PC-3 (cell line): ENCODE results near the gene KHK. TPM values are rescaled to one million over a fixed set of nuclear protein-coding genes. Genes with fewer than 3 reads are reported as not detected.

Experiments
- ATAC-seq: fragments of 200-7000 bp; cut with Tn5 transposase; 2 replicates; pipeline ENCODE4 v1.9.1; 2020; ENCODE audit warnings: mild to moderate bottlenecking, moderate library complexity
- BruUV-seq: library from RNA; stranded (reverse); fragments of 400-500 nt; replicated peaks from 2 replicates; lab custom pipeline; 2021; lab: Mats Ljungman, UMichigan
- CTCF ChIA-PET: fragments of 300-600 bp; sonication (Branson Sonifier 250); formaldehyde crosslinking; loops from one replicate; lab custom pipeline; 2022; ENCODE audit warnings: antibody characterized with exemption; lab: Charles Lee
- POLR2A ChIA-PET: fragments of 300-600 bp; sonication (Branson Sonifier 250); formaldehyde crosslinking; loops from one replicate; lab custom pipeline; 2022; ENCODE audit warnings: antibody characterized with exemption; ENCODE audit not compliant: unreplicated experiment; lab: Charles Lee
- DNase-seq: peaks from one replicate; pipeline ENCODE4 v3.0.0-alpha.2; 2015
- H2AFZ ChIP-seq: fragments of 300-600 bp; sonication (generic); 2 replicates; pipeline ENCODE4 v1.6.0; 2016; ENCODE audit warnings: antibody characterized with exemption, low read length
- H3F3A ChIP-seq: fragments of 300-600 bp; sonication (generic); one replicate; pipeline ENCODE4 v1.6.0; 2017; ENCODE audit warnings: antibody characterized with exemption, low read length, control low read depth, mild to moderate bottlenecking; ENCODE audit not compliant: unreplicated experiment
- H3K27ac ChIP-seq: fragments of 300-600 bp; sonication (generic); 2 replicates; pipeline ENCODE4 v1.5.1; 2016; ENCODE audit warnings: mild to moderate bottlenecking, low read length
- H3K27me3 ChIP-seq: fragments of 300-600 bp; sonication (generic); 2 replicates; pipeline ENCODE4 v1.6.1; 2016; ENCODE audit warnings: low read length, mixed read lengths
- H3K36me3 ChIP-seq: fragments of 300-600 bp; sonication (generic); 2 replicates; pipeline ENCODE4 v1.6.1; 2016; ENCODE audit warnings: low read depth, mixed run types, low read length, mixed read lengths
- H3K4me1 ChIP-seq: fragments of 300-600 bp; sonication (generic); 2 replicates; pipeline ENCODE4 v1.5.1; 2016; ENCODE audit warnings: low read length; ENCODE audit not compliant: insufficient read depth
- H3K4me2 ChIP-seq: fragments of 300-600 bp; sonication (generic); 2 replicates; pipeline ENCODE4 v1.6.0; 2016; ENCODE audit warnings: low read length
- H3K4me3 ChIP-seq: fragments of 300-600 bp; sonication (generic); 2 replicates; pipeline ENCODE4 v1.5.1; 2016; ENCODE audit warnings: mild to moderate bottlenecking, low read length, mixed read lengths
- H3K79me2 ChIP-seq: fragments of 300-600 bp; sonication (generic); 2 replicates; pipeline ENCODE4 v1.6.1; 2017; ENCODE audit warnings: low read length, mixed read lengths
- H3K9ac ChIP-seq: fragments of 300-600 bp; sonication (generic); 2 replicates; pipeline ENCODE4 v1.6.0; 2016; ENCODE audit warnings: mild to moderate bottlenecking, low read length
- H3K9me2 ChIP-seq: fragments of 300-600 bp; sonication (generic); replicated peaks from 2 replicates; pipeline ENCODE4 v1.6.1; 2016; ENCODE audit warnings: mixed run types, low read length, mixed read lengths
- H3K9me3 ChIP-seq: fragments of 300-600 bp; sonication (generic); 2 replicates; pipeline ENCODE4 v1.6.1; 2016; ENCODE audit warnings: low read length, mixed read lengths
- H4K20me1 ChIP-seq: fragments of 300-600 bp; sonication (generic); 2 replicates; pipeline ENCODE4 v1.6.1; 2016; ENCODE audit warnings: low read length, mixed read lengths
- CTCF ChIP-seq: fragments of 300-600 bp; sonication (generic); conservative IDR thresholded peaks from 2 replicates; pipeline ENCODE4 v1.5.1; 2017; ENCODE audit warnings: antibody characterized with exemption, low read depth, mild to moderate bottlenecking, low read length
- EZH2 ChIP-seq: fragments of 300-600 bp; sonication (generic); IDR thresholded peaks from one replicate; pipeline ENCODE4 v1.6.1; 2017; ENCODE audit warnings: antibody characterized with exemption, mild to moderate bottlenecking, low read length; ENCODE audit not compliant: unreplicated experiment
- EZH2phosphoT487 ChIP-seq: fragments of 300-600 bp; sonication (generic); IDR thresholded peaks from 2 replicates; pipeline ENCODE4 v1.6.1; 2018; ENCODE audit warnings: mild to moderate bottlenecking, antibody characterized with exemption, low read length, borderline replicate concordance
- intact Hi-C: fragments of 100-400 bp; cut with micrococcal nuclease; formaldehyde crosslinking; loops from 2 replicates; pipeline ENCODE4 v1.9.0; 2023
- total RNA-seq: library from RNA; depleted of rRNA; stranded (reverse); fragments of >200 nt; gene quantifications from 2 replicates; pipeline ENCODE4 v1.2.3, GENCODE V29; 2014

The KHK gene
- total RNA-seq, 1 experiment from 2014 or later: 11.0 TPM

GRCh38 chr2:27038631-27039339, 47.8 kb upstream of the KHK start:
- no peaks in the 10 kb centered on the region for H3K27me3 ChIP-seq
- H3K9ac ChIP-seq: no peak overlapping the region
- no TSS peak for BruUV-seq
- no peak for DNase-seq
- peaks cover 17% of the 10 kb centered on the region for H3K79me2 ChIP-seq
- POLR2A ChIA-PET: no interaction called here
- H3K4me2 ChIP-seq: no peak overlapping the region
- TF ChIP-seq EZH2 (no peak), EZH2phosphoT487 (no peak), CTCF (no peak)
- no peak for ATAC-seq
- H4K20me1 ChIP-seq: no peaks in the 10 kb centered on the region
- H3K27ac ChIP-seq: no peak overlapping the region
- H3K4me1 ChIP-seq: peaks cover 5% of the 10 kb centered on the region
- H3K36me3 ChIP-seq: peaks cover 62% of the 10 kb centered on the region
- H3K9me3 ChIP-seq: no peaks in the 10 kb centered on the region
- no peaks in the 10 kb centered on the region for H3F3A ChIP-seq
- no peaks in the 10 kb centered on the region for H3K9me2 ChIP-seq
- H3K4me3 ChIP-seq: no peak overlapping the region
- H2AFZ ChIP-seq: no peak overlapping the region
- CTCF ChIA-PET: no interaction called here
- intact Hi-C loops: no loop called here

DNA sequence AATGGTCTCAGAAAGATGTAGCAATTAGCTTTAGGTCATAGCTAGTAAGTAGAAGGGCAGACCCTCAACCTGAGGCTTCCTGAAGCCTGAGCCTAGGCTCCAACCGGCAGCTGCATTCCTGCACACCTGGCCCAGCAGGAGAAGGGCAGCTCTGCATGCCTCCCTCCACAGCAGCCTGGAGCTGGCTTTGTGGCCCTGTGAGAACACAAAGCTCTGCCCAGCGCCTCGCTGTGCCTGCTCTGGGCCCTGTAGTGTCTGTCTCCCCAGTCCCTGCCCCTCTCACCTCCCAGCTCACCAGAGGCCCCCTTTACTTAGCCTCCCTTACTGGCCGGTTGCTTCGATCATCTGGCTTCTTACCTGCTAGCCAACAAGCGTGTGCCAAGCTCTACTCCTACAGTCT, 47.1 kb upstream of the KHK start:
- H3K4me1 ChIP-seq: no peaks in the 10 kb centered on the region
- H3K9me3 ChIP-seq: no peaks in the 10 kb centered on the region
- intact Hi-C loops: no loop called here
- no peaks in the 10 kb centered on the region for H3K9me2 ChIP-seq
- ATAC-seq: no peak
- peaks cover 62% of the 10 kb centered on the region for H3K36me3 ChIP-seq
- ChIA-PET CTCF (no interaction called here), POLR2A (no interaction called here)
- H2AFZ ChIP-seq: no peak overlapping the region
- H4K20me1 ChIP-seq: no peaks in the 10 kb centered on the region
- no peak overlapping the region for H3K4me3 ChIP-seq
- no peak overlapping the region for H3K9ac ChIP-seq
- peaks cover 11% of the 10 kb centered on the region for H3K79me2 ChIP-seq
- no TSS peak for BruUV-seq
- H3K27me3 ChIP-seq: no peaks in the 10 kb centered on the region
- H3K4me2 ChIP-seq: no peak overlapping the region
- TF ChIP-seq EZH2phosphoT487: no peak
- no peak for TF ChIP-seq CTCF
- TF ChIP-seq EZH2: no peak
- DNase-seq: no peak
- no peaks in the 10 kb centered on the region for H3F3A ChIP-seq
- no peak overlapping the region for H3K27ac ChIP-seq

DNA sequence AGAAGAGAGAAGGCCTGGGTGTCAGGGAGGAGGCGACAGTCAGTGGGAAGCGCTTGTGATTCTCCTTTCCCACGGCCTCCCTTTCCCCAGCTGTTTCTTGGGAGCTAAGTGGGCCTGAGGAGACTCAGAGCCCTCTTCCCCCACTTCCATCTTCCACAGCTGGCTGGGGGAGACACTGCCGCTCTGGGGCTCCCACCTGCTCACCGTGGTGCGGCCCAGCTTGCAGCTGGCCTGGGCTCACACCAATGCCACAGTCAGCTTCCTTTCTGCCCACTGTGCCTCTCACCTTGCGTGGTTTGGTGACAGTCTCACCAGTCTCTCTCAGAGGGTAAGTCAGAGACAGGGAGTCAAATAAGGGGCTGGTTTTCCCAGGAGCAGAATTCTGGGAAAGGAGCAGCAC, 46.7 kb upstream of the KHK start:
- DNase-seq (no peak), ATAC-seq (no peak)
- no peak overlapping the region for H3K4me3 ChIP-seq
- H4K20me1 ChIP-seq: no peaks in the 10 kb centered on the region
- intact Hi-C loops: no loop called here
- peaks cover 6% of the 10 kb centered on the region for H3K79me2 ChIP-seq
- no peak overlapping the region for H3K27ac ChIP-seq
- H3K4me2 ChIP-seq: no peak overlapping the region
- TF ChIP-seq CTCF: no peak
- no peak for TF ChIP-seq EZH2phosphoT487
- TF ChIP-seq EZH2: no peak
- ChIA-PET CTCF (no interaction called here), POLR2A (no interaction called here)
- peaks cover 62% of the 10 kb centered on the region for H3K36me3 ChIP-seq
- H3K9ac ChIP-seq: no peak overlapping the region
- no peaks in the 10 kb centered on the region for H3K27me3 ChIP-seq
- H3K4me1 ChIP-seq: no peaks in the 10 kb centered on the region
- H2AFZ ChIP-seq: no peak overlapping the region
- no TSS peak for BruUV-seq
- no peaks in the 10 kb centered on the region for H3F3A ChIP-seq
- no peaks in the 10 kb centered on the region for H3K9me2 ChIP-seq
- no peaks in the 10 kb centered on the region for H3K9me3 ChIP-seq
